ENCODE data around the gene MYO3B.

DNA sequence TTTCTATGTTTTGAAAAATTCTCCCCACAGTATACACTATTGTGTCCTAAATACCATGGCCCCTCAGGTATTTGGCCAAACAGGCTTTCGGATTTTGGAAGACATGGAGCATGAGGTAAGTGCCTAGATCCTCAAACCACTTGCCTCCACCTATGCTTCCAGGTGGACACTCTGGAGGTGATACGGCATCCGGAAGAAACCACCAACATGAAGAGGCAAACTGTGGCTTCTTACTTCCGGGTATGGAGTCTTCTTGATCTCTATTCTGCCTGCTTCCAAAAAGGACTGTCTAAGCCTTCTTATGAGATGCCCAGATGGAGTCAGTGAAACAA, 285.2 kb downstream of the MYO3B start:
- TF ChIP-seq CTCF (IDR thresholded peaks at IDR 0.05) (no peak), POLR2A (IDR thresholded peaks at IDR 0.05) (no peak), POLR2AphosphoS5 (IDR thresholded peaks at IDR 0.05) (no peak), EP300 (IDR thresholded peaks at IDR 0.05) (no peak)
